HG02763 (cell line): ENCODE data around the gene MLANA.

ENCODE experiments used
- ATAC-seq: cut with Tn5 transposase; IDR thresholded peaks from one replicate; pipeline ENCODE4 v1.9.1; 2021; ENCODE audit warnings: mild to moderate bottlenecking, moderate library complexity; ENCODE audit not compliant: unreplicated experiment

The MLANA gene

DNA sequence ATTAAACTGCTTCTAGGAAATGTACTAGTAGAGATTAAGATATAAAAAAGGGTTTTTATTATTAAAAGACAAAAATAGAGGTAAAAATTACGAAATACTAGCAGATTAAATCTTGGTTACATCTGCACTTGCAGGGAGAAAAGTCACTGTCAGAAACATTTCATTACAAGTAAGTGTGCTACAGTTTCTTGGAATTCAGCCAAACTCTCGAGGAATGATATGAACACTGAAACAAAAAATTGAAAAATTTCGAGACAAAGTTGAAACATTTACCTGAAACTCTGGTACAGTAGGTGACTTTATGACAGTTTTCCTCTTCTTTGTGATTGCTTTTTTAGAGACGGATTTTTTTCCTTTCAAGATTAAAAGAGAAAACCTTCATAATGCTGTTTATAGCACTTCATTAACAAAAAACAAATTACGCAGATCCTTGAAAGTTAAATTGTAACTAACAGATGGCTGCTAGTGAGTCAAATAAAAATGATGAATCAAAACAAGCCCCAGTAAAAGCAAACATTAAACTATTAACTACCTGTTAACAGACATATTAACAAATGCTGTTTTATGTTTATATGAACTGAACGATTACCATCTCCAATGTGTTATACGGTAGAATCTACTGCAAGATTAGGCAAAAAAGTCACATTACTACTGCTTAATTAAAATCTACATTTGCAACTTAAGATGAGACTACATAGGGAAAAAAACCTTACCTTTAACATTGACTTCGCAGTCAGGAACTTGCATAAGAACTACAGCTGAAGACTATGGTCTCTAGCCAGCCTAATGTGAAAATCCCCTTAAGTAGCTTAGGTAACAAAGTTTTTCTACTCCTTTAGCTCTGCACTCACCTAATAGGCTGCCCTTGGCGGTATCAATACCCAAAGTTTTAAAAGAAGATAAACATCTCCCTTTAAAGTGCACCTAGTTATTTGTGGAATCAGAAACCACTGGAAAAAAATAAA is 63.3 kb downstream of the MLANA start:
- ATAC-seq = no peak

DNA sequence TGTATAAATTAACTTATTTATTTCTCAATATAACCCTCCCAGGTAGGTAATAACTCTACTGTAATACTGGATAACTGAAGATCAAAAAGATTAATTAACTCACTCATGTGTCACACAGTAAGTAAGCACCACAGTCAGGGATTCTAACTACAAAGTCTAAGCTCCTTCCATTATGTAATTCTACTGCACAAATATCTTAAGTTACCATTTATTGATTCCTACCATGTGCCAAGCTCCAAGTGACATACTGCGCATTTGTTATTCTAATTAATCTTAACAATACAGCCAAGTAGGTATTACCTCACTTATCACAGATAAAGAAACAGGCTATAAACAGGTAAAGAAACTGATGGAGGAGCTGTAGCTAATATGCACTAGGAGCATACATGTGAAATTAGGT is 66.5 kb downstream of the MLANA start:
- ATAC-seq = no peak

DNA sequence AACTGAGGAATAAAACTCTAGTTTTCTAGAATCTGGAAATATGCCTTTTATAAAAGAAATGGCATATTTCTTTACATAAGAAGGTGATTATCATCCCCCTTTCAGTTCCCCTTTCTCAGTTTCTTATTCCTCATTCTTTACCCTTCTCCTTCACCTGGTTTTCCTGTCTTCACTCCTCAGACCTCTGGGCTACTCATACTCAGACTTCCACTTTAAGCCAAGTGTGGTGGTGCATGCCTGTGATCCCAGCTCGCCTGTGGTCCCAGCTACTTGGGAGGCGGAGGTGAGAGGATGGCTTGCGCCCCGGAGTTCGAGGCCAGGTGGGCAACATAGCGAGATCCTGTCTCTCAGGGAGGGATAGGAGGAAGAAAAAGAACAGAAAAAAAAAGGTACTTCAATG is 67.6 kb downstream of the MLANA start:
- ATAC-seq = no peak
